ENCODE data around the gene AKAP5. TPM values are rescaled to one million over a fixed set of nuclear protein-coding genes. Genes with fewer than 3 reads are reported as not detected.

Gene AKAP5
- total and polyA plus RNA-seq, 8 donors: 1.7 to 3.6 (median 2.8) TPM

DNA sequence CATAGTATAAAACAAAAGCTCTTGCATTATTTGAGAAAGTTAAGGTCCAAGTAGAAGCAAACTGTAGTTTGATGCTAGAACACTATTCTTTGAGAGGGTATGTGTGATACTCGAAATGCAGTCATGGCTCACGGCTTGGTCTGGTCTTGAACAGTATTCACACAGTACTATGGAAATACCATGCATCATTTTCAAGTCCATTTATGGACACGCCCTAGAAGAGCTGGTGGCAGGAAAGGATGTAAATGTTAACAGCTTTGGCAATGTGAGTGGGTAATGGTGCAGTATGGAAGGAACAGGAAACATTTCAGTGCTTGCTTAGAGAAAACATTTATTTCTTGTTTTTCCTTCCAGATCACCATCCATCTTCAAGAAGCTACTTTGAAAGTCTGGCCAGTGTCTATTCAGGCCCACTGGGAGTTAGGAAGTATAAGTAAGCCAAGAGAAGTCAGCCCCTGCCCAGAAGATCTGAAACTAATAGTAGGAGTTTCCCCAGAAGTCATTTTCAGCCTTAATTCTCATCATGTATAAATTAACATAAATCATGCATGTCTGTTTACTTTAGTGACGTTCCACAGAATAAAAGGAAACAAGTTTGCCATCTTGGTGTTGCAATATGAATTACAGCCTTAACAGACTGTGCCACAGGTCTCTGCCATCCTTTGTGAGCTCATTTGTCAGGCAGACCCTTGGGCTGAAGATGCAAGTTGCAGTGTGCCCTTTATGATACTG, 5.7 kb upstream of the AKAP5 start:
- H3K9me3 ChIP-seq: no peaks in the 10 kb centered on the region
- TF ChIP-seq, protein P1, sequence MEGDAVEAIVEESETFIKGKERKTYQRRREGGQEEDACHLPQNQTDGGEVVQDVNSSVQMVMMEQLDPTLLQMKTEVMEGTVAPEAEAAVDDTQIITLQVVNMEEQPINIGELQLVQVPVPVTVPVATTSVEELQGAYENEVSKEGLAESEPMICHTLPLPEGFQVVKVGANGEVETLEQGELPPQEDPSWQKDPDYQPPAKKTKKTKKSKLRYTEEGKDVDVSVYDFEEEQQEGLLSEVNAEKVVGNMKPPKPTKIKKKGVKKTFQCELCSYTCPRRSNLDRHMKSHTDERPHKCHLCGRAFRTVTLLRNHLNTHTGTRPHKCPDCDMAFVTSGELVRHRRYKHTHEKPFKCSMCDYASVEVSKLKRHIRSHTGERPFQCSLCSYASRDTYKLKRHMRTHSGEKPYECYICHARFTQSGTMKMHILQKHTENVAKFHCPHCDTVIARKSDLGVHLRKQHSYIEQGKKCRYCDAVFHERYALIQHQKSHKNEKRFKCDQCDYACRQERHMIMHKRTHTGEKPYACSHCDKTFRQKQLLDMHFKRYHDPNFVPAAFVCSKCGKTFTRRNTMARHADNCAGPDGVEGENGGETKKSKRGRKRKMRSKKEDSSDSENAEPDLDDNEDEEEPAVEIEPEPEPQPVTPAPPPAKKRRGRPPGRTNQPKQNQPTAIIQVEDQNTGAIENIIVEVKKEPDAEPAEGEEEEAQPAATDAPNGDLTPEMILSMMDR (IDR thresholded peaks at IDR 0.05): no peak
- no peak overlapping the region for H3K4me3 ChIP-seq
- no peak for DNase-seq
- peaks cover 0 to 4% of the 10 kb centered on the region in 2 donors for H3K27me3 ChIP-seq
- H3K36me3 ChIP-seq: peaks cover 0 to 24% of the 10 kb centered on the region in 2 donors
- H3K4me1 ChIP-seq: peaks cover 0 to 12% of the 10 kb centered on the region in 2 donors
- no peak overlapping the region for H3K27ac ChIP-seq
- no peak for ATAC-seq
- intact Hi-C loops (cut with DNase I): no loop called here

DNA sequence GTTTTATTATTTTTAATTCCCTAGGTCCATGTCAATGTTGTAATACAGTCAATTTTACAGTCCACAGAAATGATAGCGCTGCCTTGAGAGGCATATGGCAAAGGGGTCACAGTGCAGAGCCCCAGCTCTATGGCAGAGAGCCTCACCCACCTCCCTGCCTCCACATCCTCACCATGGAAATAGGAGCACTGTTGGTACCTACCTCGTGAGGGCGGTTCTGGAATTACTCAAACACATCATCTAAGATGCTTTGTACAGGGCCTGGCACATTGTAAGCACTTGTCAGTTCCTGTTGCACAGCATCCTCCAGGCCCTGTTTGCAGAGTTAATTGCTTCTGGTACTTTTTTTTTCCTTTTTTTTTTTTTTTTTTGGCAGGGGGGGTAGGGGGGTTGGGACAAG, 4.1 kb upstream of the AKAP5 start:
- intact Hi-C loops (cut with DNase I): no loop called here

DNA sequence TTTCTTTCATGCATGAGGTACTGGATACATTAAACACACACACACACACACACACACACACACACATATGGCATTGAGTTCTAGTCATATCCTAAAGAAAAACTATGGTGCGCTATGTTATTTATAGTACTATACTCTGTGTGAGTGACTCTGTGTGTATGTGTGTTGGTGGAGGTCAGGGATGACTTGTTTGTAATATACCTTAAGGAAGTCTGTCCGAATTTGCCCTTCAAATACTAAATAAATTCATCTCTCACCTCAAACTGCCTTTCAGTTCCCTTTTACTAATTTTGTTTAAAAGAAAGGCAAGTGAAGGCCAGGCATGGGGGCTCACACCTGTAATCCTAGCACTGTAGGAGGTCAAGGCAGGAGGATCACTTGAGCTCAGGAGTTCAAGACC, 2.1 kb upstream of the AKAP5 start:
- intact Hi-C loops (cut with DNase I): no loop called here
- peaks cover 0 to 24% of the 10 kb centered on the region in 2 donors for H3K27me3 ChIP-seq
- no peaks in the 10 kb centered on the region for H3K9me3 ChIP-seq
- H3K36me3 ChIP-seq: peaks cover 0 to 5% of the 10 kb centered on the region in 2 donors
- no peak overlapping the region for H3K27ac ChIP-seq
- TF ChIP-seq, protein P1 (IDR thresholded peaks at IDR 0.05): no peak
- peaks cover 0 to 24% of the 10 kb centered on the region in 2 donors for H3K4me1 ChIP-seq
- ATAC-seq: no peak
- no peak overlapping the region for H3K4me3 ChIP-seq
- DNase-seq: no peak

More for the DNA sequence above, 4.1 kb upstream of the AKAP5 start:
- H3K27me3 ChIP-seq: peaks cover 0 to 21% of the 10 kb centered on the region in 2 donors
- no peaks in the 10 kb centered on the region for H3K9me3 ChIP-seq
- DNase-seq (no peak), ATAC-seq (no peak)
- H3K4me3 ChIP-seq: no peak overlapping the region
- no peak overlapping the region for H3K27ac ChIP-seq
- TF ChIP-seq, protein P1 (IDR thresholded peaks at IDR 0.05): no peak
- H3K36me3 ChIP-seq: peaks cover 0 to 7% of the 10 kb centered on the region in 2 donors
- H3K4me1 ChIP-seq: peaks cover 0 to 24% of the 10 kb centered on the region in 2 donors

DNA sequence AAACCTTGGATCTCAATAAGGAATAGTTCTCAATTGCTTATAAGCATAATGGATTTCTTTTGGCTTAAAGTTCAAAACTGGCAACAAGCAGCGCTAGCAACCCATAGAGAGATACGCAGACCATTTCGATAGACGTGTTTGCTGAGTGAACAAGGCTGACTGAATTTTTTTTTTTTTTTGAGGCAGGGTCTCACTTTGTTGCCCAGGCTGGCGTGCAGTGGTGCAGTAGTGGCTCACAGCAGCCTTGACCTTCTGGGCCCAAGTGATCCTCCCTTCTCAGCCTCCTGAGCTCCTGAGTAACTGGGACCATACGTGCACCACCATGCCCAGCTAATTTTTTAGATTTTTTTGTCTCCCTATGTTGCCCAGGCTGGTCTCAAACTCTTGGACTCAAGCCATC, 1.4 kb upstream of the AKAP5 start:
- no peak for ATAC-seq
- no peak overlapping the region for H3K4me3 ChIP-seq
- peaks cover 0 to 24% of the 10 kb centered on the region in 2 donors for H3K27me3 ChIP-seq
- intact Hi-C loops (cut with DNase I): no loop called here
- peaks cover 0 to 22% of the 10 kb centered on the region in 2 donors for H3K4me1 ChIP-seq
- H3K27ac ChIP-seq: no peak overlapping the region
- TF ChIP-seq, protein P1 (IDR thresholded peaks at IDR 0.05): no peak
- no peaks in the 10 kb centered on the region for H3K9me3 ChIP-seq
- H3K36me3 ChIP-seq: peaks cover 0 to 5% of the 10 kb centered on the region in 2 donors
- no peak for DNase-seq

DNA sequence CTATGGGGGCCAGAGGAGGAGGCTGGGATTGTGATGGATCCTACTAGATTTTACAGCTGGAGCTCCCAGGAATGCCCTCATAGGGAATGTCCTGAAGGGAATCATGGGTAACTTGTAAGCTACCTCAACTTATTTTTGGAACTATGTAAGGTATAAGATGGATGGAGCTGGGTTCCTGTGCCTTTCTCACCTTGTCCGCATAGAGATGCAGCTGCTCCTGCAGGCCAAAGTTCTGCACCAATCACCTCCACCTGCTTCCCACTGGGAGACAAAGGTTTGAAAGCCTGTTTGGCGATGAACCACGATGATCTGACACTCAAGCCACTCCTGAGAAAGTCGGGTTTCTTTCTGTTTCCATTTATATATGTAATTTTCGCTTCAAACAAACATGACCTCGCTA, 648 bp upstream of the AKAP5 start:
- DNase-seq: no peak
- intact Hi-C loops (cut with DNase I): no loop called here
- Histone ChIP-seq H3K4me1 (peaks cover 0 to 14% of the 10 kb centered on the region in 2 donors), H3K36me3 (peaks cover 0 to 5% of the 10 kb centered on the region in 2 donors), H3K4me3 (peak overlapping the region; percentile 55 to 70), H3K27ac (no peak overlapping the region), H3K9me3 (no peaks in the 10 kb centered on the region), H3K27me3 (peaks cover 0 to 24% of the 10 kb centered on the region in 2 donors)
- peak; percentile 8 for ATAC-seq
- TF ChIP-seq, protein P1 (IDR thresholded peaks at IDR 0.05): no peak
